Measurements from ENCODE around the gene TNFRSF1B.

TNFRSF1B gene

GRCh38 chr1:12152113-12152891 is 14.5 kb upstream of the TNFRSF1B start:
- POLR2A ChIA-PET: interaction anchor here (1.2 kb wide), 1 partner anchor 25 kb away, joined by 3 read pairs; no protein-coding TSS in a partner anchor
- Histone ChIP-seq H3K36me3 (ENCODE audit: control insufficient read depth in 2 of 2, insufficient read depth in 1 of 2, low read length in 2 of 2) (no peaks in the 10 kb centered on the region), H3K9me3 (ENCODE audit: control insufficient read depth, insufficient read depth, low read depth, low read length) (no peaks in the 10 kb centered on the region), H3K4me3 (ENCODE audit: low read depth, low read length) (no peak overlapping the region), H3K27ac (ENCODE audit: extremely low read depth, low read depth, low read length) (no peak overlapping the region), H3K4me1 (ENCODE audit: control insufficient read depth, insufficient read depth, low read length) (no peaks in the 10 kb centered on the region)
- TF ChIP-seq ZNF184 (tag by site-specific recombination; IDR thresholded peaks at IDR 0.05) (no peak), SP3 (tag by site-specific recombination; IDR thresholded peaks at IDR 0.05) (no peak), KLF9 (tag by site-specific recombination; IDR thresholded peaks at IDR 0.05; ENCODE audit: low read depth) (no peak), ZSCAN30 (tag by site-specific recombination; IDR thresholded peaks at IDR 0.05) (no peak), REPIN1 (tag by site-specific recombination; IDR thresholded peaks at IDR 0.05; ENCODE audit: low read depth) (no peak), ZNF629 (tag by site-specific recombination; IDR thresholded peaks at IDR 0.05) (no peak), ZNF791 (tag by site-specific recombination; IDR thresholded peaks at IDR 0.05) (no peak), ZNF274 (IDR thresholded peaks at IDR 0.05; ENCODE audit: low read length) (no peak), ZNF274 (tag by site-specific recombination; IDR thresholded peaks at IDR 0.05; ENCODE audit: borderline replicate concordance) (no peak), ZNF366 (tag by site-specific recombination; conservative IDR thresholded peaks at IDR 0.05) (no peak), ZNF202 (tag by site-specific recombination; IDR thresholded peaks at IDR 0.05; ENCODE audit: borderline replicate concordance) (no peak)
- CTCF ChIA-PET: interaction anchor here (0.6 to 4.5 kb wide), 3 partner anchors 27 to 73 kb away, joined by 3 to 29 read pairs (median 4); no protein-coding TSS in a partner anchor

GRCh38 chr1:12153181-12153785 is 13.5 kb upstream of the TNFRSF1B start:
- H3K27ac ChIP-seq (ENCODE audit: extremely low read depth, low read depth, low read length): no peak overlapping the region

More at GRCh38 chr1:12153181-12153785, 13.5 kb upstream of the TNFRSF1B start:
- H3K36me3 ChIP-seq (ENCODE audit: control insufficient read depth in 2 of 2, insufficient read depth in 1 of 2, low read length in 2 of 2): no peaks in the 10 kb centered on the region
- no peak overlapping the region for H3K4me3 ChIP-seq (ENCODE audit: low read depth, low read length)
- CTCF ChIA-PET: interaction anchor here (0.6 to 4.5 kb wide), 3 partner anchors 28 to 74 kb away, joined by 3 to 29 read pairs (median 4); no protein-coding TSS in a partner anchor
- H3K9me3 ChIP-seq (ENCODE audit: control insufficient read depth, insufficient read depth, low read depth, low read length): no peaks in the 10 kb centered on the region
- POLR2A ChIA-PET: interaction anchor here (1.2 kb wide), 1 partner anchor 24 kb away, joined by 3 read pairs; no protein-coding TSS in a partner anchor
- H3K4me1 ChIP-seq (ENCODE audit: control insufficient read depth, insufficient read depth, low read length): no peaks in the 10 kb centered on the region
- TF ChIP-seq ZNF510 (tag by site-specific recombination; IDR thresholded peaks at IDR 0.05; ENCODE audit: insufficient replicate concordance) (no peak), ZNF174 (tag by site-specific recombination; IDR thresholded peaks at IDR 0.05) (no peak), ZNF785 (tag by site-specific recombination; IDR thresholded peaks at IDR 0.05) (no peak), ZBTB8A (tag by site-specific recombination; IDR thresholded peaks at IDR 0.05) (no peak), IKZF3 (tag by site-specific recombination; IDR thresholded peaks at IDR 0.05) (no peak), PRDM1 (tag by site-specific recombination; IDR thresholded peaks at IDR 0.05) (no peak), ZNF623 (tag by site-specific recombination; IDR thresholded peaks at IDR 0.05) (no peak), ZNF10 (tag by site-specific recombination; IDR thresholded peaks at IDR 0.05) (no peak), ZNF837 (tag by site-specific recombination; IDR thresholded peaks at IDR 0.05) (no peak), ZNF707 (tag by site-specific recombination; IDR thresholded peaks at IDR 0.05) (no peak), ZNF2 (tag by site-specific recombination; IDR thresholded peaks at IDR 0.05) (no peak), ZNF114 (tag by site-specific recombination; IDR thresholded peaks at IDR 0.05) (no peak), PRDM2 (tag by site-specific recombination; IDR thresholded peaks at IDR 0.05; ENCODE audit: borderline replicate concordance) (no peak), ZFP37 (tag by site-specific recombination; IDR thresholded peaks at IDR 0.05) (no peak), ZNF610 (tag by site-specific recombination; IDR thresholded peaks at IDR 0.05; ENCODE audit: borderline replicate concordance) (no peak), ZNF473 (tag by site-specific recombination; IDR thresholded peaks at IDR 0.05) (no peak), SETDB1 (IDR thresholded peaks at IDR 0.05; ENCODE audit: insufficient read length, low read length) (no peak), ZNF585B (tag by site-specific recombination; IDR thresholded peaks at IDR 0.05) (no peak)

Measured in HEK293 (cell line).